K562 (cell line): ENCODE results near the gene HNMT. TPM values are rescaled to one million over a fixed set of nuclear protein-coding genes. Genes with fewer than 3 reads are reported as not detected.

Experiments
- ATF4 ChIP-seq: fragments of 450-650 bp; formaldehyde crosslinking; IDR thresholded peaks from 2 replicates; pipeline ENCODE4 v1.4.0; 2022; ENCODE audit warnings: mild to moderate bottlenecking, moderate library complexity
- BCLAF1 ChIP-seq, 2 experiments: fragments of 450-650 bp in 1 of 2; IDR thresholded peaks; 2 replicates each; pipeline ENCODE4 v1.6.1; 2011 to 2017; ENCODE audit warnings: low read depth in 2 of 2, antibody characterized with exemption in 1 of 2, borderline replicate concordance in 1 of 2, low read length in 1 of 2, mild to moderate bottlenecking in 1 of 2, mixed read lengths in 1 of 2; ENCODE audit not compliant: control insufficient read depth in 1 of 2
- MAFF ChIP-seq: IDR thresholded peaks from 2 replicates; pipeline ENCODE4 v1.6.1; 2012; ENCODE audit warnings: low read length, improper control_type of control experiment
- MNT ChIP-seq, 2 experiments: fragments of 450-650 bp; conservative IDR thresholded peaks; 2 replicates each; pipeline ENCODE4 v1.6.1; 2017; ENCODE audit warnings: mild to moderate bottlenecking in 2 of 2, moderate library complexity in 2 of 2
- PPARD ChIP-seq: fragments of 250-450 bp; sonication (Bioruptor Pico); IDR thresholded peaks from 2 replicates; pipeline ENCODE4 v1.8.0; 2022; ENCODE audit warnings: inconsistent platforms, mild to moderate bottlenecking, moderate library complexity
- PTRF ChIP-seq: fragments of 450-650 bp; IDR thresholded peaks from 2 replicates; pipeline ENCODE4 v1.6.1; 2016; ENCODE audit warnings: mild to moderate bottlenecking, missing genetic modification characterization, missing compliant biosample characterization
- TEAD1 ChIP-seq, 2 experiments: fragments of 450-650 bp in 1 of 2; sonication (generic) in 1 of 2; formaldehyde crosslinking; IDR thresholded peaks; 2 replicates each; pipeline versions ENCODE4 v1.4.0 to v1.8.0; 2020 to 2022; ENCODE audit warnings: mild to moderate bottlenecking in 2 of 2, missing genetic modification reagents in 1 of 2
- TEAD2 ChIP-seq: fragments of 450-650 bp; IDR thresholded peaks from 2 replicates; pipeline ENCODE4 v1.6.1; 2016; ENCODE audit warnings: missing genetic modification characterization, control low read depth, missing compliant biosample characterization
- ZNF134 ChIP-seq: fragments of 250-450 bp; sonication (Bioruptor Pico); conservative IDR thresholded peaks from 2 replicates; pipeline ENCODE4 v1.4.0; 2020
- ZNF197 ChIP-seq: fragments of 200-800 bp; sonication (Bioruptor generic); IDR thresholded peaks from 2 replicates; pipeline ENCODE4 v1.6.1; 2016; ENCODE audit warnings: low read depth, missing genetic modification characterization, missing compliant biosample characterization
- ZNF217 ChIP-seq: sonication (generic); formaldehyde crosslinking; IDR thresholded peaks from 2 replicates; pipeline ENCODE4 v1.8.0; 2022; ENCODE audit warnings: mild to moderate bottlenecking, missing genetic modification reagents
- ZNF282 ChIP-seq: sonication (generic); formaldehyde crosslinking; IDR thresholded peaks from 2 replicates; pipeline ENCODE4 v1.8.1; 2023; ENCODE audit warnings: missing genetic modification reagents
- ZNF407 ChIP-seq: fragments of 450-650 bp; IDR thresholded peaks from 2 replicates; pipeline ENCODE4 v1.6.1; 2016; ENCODE audit warnings: low read depth
- ZNF511 ChIP-seq: sonication (generic); formaldehyde crosslinking; IDR thresholded peaks from 2 replicates; pipeline ENCODE4 v1.8.0; 2022; ENCODE audit warnings: mild to moderate bottlenecking, missing genetic modification reagents
- polyA plus RNA-seq, 8 experiments: library from polyadenylated mRNA; depleted of rRNA in 4 of 8; stranded (reverse) in 5 of 8; unstranded in 3 of 8; fragments of >200 nt; fragmentation: Nextera tagmentation in 2 of 8; fragmentation: Illumina TruSeq in 1 of 8; extraction: Ambion mirVana in 2 of 8; extraction: Trizol in 1 of 8; gene quantifications; 2 replicates each; pipeline versions ENCODE4 v1.2.1 to v1.2.3, GENCODE V29; 2011 to 2014; ENCODE audit warnings: inconsistent platforms in 1 of 8, missing spikeins in 1 of 8
- total RNA-seq, 7 experiments: library from RNA; depleted of rRNA in 6 of 7; stranded (reverse); fragments of >200 nt in 6 of 7; fragmentation: Illumina TruSeq in 2 of 7; extraction: Trizol in 2 of 7; gene quantifications; 2 replicates each; pipeline versions ENCODE4 v1.2.1 to v1.2.3, GENCODE V29; 2011 to 2021; ENCODE audit warnings: low replicate concordance in 1 of 7

HNMT gene
- total and polyA plus RNA-seq, 9 of the 15 experiments (the other 6 are each of a cell fraction or from before 2014, with no cell fraction given): 3.1 to 10.9 (median 5.3) TPM

GRCh38 chr2:138061961-138062360, 97.7 kb downstream of the HNMT start (continued):
- TF ChIP-seq ZNF407 (no peak), BCLAF1 (IDR thresholded peaks at IDR 0.05; ENCODE audit: borderline replicate concordance in 1 of 2, control insufficient read depth in 1 of 2, low read depth in 2 of 2, low read length in 1 of 2) (no peak), ZNF134 (CRISPR knock-in tag) (no peak), MAFF (no peak), ZNF511 (CRISPR knock-in tag) (no peak), ATF4 (CRISPR knock-in tag) (no peak), PTRF (tag) (no peak), ZNF197 (no peak), TEAD2 (tag) (no peak), TEAD1 (CRISPR knock-in tag; IDR thresholded peaks at IDR 0.05) (no peak), PPARD (CRISPR knock-in tag) (no peak), ZNF217 (CRISPR knock-in tag) (no peak), ZNF282 (CRISPR knock-in tag) (no peak), MNT (conservative IDR thresholded peaks at IDR 0.05) (no peak)
